Mucosa of rectum (tissue), 2 donors: ENCODE data around the gene CHN2.

Experiments used
- H3K27ac ChIP-seq, 2 donors: one replicate each; pipeline ENCODE4 v1.7.0; 2013; ENCODE audit warnings: inconsistent platforms in 2 of 2, low read depth in 2 of 2, low read length in 2 of 2
- H3K27me3 ChIP-seq, 2 donors: one replicate each; pipeline ENCODE4 v1.7.0; 2013; ENCODE audit warnings: low read length in 2 of 2; ENCODE audit not compliant: control insufficient read depth in 2 of 2, insufficient read depth in 2 of 2
- H3K36me3 ChIP-seq, 2 donors: one replicate each; pipeline ENCODE4 v1.7.0; 2013; ENCODE audit warnings: low read length in 2 of 2; ENCODE audit not compliant: control insufficient read depth in 2 of 2, insufficient read depth in 2 of 2
- H3K4me1 ChIP-seq, 2 donors: one replicate each; pipeline ENCODE4 v1.7.0; 2013; ENCODE audit warnings: low read length in 2 of 2, mild to moderate bottlenecking in 1 of 2; ENCODE audit not compliant: control insufficient read depth in 2 of 2, insufficient read depth in 2 of 2
- H3K4me3 ChIP-seq, 2 donors: one replicate each; pipeline ENCODE4 v1.7.0; 2013; ENCODE audit warnings: low read length in 2 of 2
- H3K9ac ChIP-seq, 2 donors: one replicate each; pipeline ENCODE4 v1.7.0; 2013; ENCODE audit warnings: low read length in 2 of 2, low read depth in 1 of 2, mild to moderate bottlenecking in 1 of 2
- H3K9me3 ChIP-seq, 2 donors: one replicate each; pipeline ENCODE4 v1.7.0; 2013; ENCODE audit warnings: low read length in 2 of 2; ENCODE audit not compliant: control insufficient read depth in 2 of 2
- donor health status: healthy.
- donor health status: Normal muscosa, but diverticular disease.

CHN2 gene

DNA sequence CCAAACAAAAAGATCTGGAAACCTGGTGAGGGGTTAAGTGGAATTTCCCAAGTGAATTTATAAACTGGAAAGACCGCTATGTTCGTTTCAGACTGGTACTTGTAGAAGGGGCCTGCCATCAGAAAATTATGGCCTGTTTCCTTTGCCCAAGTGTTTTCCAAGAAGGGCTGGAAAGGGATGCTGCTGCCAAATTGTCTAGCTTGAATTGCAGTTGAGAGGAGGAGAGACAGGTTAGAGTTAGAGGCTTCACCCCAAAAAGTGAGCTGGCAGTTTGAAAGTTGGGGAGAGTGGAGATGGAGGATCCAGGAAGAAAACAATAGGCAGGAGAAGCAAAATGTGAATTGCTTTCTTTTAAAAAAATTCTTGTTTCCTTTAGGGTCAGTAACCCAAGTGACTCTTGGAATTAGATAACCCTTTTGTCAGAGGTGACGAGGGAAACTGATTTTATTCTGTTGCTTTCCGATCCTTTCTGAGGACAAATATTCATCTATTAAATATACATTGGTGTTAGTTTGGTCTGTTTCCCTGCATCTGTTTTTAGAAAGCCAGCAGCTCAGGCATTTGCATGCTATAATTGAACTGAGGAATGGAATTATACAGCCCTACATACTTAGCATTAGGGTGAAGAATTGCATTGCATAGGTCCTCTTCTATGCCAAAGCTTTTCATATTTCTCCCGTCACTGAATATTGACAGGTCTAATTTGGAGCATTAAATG lies 286.5 kb downstream of the CHN2 start:
- H3K4me1 ChIP-seq = peaks cover 21 to 22% of the 10 kb centered on the region in 2 donors
- no peak overlapping the region for H3K27ac ChIP-seq
- no peak overlapping the region for H3K9ac ChIP-seq

DNA sequence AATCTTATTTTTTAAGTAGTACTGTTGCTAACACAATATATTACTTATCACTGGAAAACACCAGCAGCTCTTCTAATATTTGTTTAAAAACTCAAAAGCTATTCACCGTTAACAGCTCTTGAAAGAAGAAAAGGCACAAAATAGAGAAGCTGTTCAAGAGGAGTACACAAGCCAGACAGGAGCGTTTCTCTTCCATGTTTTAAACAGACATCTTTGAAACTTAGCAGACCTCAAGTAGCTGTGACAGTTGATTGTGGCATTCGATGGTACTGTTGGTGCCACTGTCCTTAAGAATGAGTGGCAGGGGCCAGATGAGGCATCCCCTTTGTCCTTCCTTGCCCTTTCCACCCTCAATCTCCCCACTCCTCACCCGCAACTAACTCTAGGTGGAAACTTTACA lies 287.5 kb downstream of the CHN2 start:
- no peaks in the 10 kb centered on the region for H3K9me3 ChIP-seq
- H3K27me3 ChIP-seq = no peaks in the 10 kb centered on the region
- H3K9ac ChIP-seq = no peak overlapping the region
- H3K27ac ChIP-seq = no peak overlapping the region
- H3K36me3 ChIP-seq = no peaks in the 10 kb centered on the region
- peaks cover 21 to 25% of the 10 kb centered on the region in 2 donors for H3K4me1 ChIP-seq
- H3K4me3 ChIP-seq = no peak overlapping the region

More for the DNA sequence above, 286.5 kb downstream of the CHN2 start:
- no peaks in the 10 kb centered on the region for H3K9me3 ChIP-seq
- no peaks in the 10 kb centered on the region for H3K36me3 ChIP-seq
- H3K27me3 ChIP-seq = no peaks in the 10 kb centered on the region
- H3K4me3 ChIP-seq = no peak overlapping the region

DNA sequence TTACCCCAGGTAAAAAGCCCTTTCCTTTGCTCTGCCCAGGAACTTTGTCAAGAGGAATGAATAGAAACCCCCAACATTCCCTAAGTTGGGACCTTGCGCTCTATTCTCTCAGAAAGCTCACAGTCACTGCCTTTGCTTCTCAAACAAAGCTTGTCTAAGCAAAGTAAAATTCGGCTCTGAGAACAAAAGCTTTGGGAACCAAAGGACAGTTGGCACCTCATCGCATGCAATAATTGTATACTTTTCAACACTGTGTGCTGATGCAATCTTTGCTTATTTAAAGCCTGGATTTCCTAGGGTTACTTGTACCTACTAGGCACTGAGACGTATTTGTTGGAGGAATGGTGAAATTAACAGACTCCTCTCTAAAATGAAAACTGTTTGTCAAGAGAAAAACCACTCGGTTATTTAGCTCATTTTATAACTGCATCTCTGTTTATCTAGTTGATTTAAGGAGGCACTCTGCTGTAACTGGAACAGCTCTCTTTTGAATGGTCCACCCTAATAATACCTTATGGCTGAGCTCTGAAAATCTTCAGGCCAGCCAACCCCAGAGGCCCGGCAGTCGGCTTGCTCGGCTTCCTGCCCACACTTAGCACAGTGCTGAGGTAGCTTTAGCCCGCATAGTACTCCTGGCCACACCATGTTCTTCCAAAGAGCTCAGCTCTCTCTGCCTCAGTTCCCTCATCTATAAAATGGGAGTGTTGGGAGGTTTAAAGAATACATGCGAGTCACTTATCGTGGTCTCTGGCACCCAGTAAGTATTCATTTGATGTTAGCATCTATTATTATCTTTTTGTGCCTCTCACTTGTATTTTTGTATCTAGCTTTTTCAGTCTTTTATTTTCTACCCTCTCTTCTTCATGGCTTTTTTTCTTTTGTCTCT lies 288.9 kb downstream of the CHN2 start:
- no peak overlapping the region for H3K4me3 ChIP-seq
- H3K27me3 ChIP-seq = no peaks in the 10 kb centered on the region
- no peaks in the 10 kb centered on the region for H3K9me3 ChIP-seq
- no peak overlapping the region for H3K9ac ChIP-seq
- no peak overlapping the region for H3K27ac ChIP-seq
- H3K36me3 ChIP-seq = no peaks in the 10 kb centered on the region
- peaks cover 29 to 32% of the 10 kb centered on the region in 2 donors for H3K4me1 ChIP-seq

DNA sequence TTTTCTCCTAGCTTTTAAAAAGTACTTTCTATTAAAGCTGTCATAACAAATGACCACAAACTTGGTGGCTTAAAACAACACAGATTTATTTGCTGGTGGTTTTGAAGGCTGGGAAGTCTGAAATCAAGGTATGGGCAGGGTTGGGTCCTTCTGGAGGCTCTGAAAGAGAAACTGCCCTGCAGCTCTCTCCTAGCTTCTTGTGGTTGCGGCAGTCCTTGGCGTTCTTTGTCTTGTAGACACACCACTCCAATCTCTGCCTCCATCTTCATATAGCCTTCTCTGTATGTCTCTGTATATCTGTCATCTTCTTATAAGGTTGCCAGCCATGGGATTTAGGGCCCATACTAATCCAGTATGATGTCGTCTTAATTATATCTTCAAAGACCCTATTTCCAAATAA lies 289.7 kb downstream of the CHN2 start:
- H3K4me3 ChIP-seq = no peak overlapping the region
- H3K4me1 ChIP-seq = peaks cover 26 to 31% of the 10 kb centered on the region in 2 donors
- H3K36me3 ChIP-seq = no peaks in the 10 kb centered on the region
- H3K9ac ChIP-seq = no peak overlapping the region
- H3K27ac ChIP-seq = no peak overlapping the region
- no peaks in the 10 kb centered on the region for H3K9me3 ChIP-seq
- H3K27me3 ChIP-seq = no peaks in the 10 kb centered on the region

DNA sequence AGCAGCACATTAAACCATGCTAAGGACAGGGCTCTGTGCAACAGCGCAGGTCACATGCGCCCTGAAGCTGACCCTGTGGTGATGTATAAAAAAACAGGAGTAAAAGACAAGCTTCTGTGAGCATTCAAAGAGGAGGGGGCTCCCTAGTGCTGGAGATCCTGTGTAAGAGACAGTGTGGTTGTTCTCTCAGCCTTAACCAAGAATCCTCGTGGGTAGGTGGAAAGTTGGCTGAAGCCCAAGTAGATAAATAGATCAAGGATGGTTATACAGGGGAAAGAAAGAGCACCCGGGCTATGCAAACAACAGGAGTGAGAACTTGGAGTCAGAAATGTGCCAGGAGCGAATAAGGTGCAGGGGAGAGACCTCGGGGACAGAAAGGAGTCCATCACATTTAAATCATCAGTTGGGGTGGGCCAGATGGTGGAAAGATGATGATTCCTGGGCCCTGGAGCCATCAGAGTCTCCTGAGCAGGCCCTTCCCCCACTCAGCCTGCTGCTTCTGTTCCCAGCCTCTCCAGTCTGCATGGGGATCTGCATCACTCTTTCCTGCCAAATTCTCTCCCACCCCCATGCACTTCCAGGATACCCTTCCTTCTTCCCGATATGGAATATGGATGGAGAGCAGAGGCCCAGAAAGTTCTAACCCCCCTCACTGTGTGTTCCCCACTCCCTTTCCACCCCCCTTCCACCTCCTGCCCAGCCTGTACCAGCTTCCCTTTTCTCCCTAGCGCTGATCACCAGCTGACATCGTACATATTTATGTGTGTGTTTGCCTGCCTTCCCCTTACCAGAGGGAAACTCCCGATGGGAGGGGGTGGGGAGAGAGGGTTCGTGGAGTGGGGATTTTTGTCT lies 291.0 kb downstream of the CHN2 start:
- Histone ChIP-seq H3K4me1 (peaks cover 13 to 23% of the 10 kb centered on the region in 2 donors), H3K36me3 (no peaks in the 10 kb centered on the region), H3K4me3 (peak overlapping the region in 1 of 2 donors; percentile 5), H3K27ac (no peak overlapping the region), H3K9me3 (no peaks in the 10 kb centered on the region), H3K9ac (no peak overlapping the region), H3K27me3 (no peaks in the 10 kb centered on the region)

DNA sequence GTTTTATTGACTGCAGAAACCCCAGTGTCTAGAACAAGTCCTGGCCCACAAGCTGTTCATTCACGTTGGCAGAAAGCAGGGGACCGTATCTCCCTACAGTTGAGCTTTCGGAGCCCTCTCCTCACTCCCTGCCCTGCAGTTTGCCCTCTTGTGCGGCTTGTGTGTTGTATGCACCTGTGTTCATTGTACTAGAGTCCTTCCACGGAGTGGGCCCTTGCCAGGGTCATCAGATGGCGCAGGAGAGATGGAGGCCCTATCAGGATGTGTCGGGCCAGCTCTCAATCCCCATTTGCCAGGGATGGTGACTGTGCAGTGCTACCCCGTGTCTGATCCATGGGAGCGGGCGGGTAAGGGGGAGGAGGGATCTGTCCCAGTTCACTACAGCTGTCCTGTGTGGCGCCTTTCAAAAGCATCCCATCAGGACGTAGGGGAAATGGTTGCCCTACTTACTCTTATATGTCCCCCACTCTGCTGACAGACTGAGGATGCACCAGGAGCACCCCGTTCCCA lies 291.7 kb downstream of the CHN2 start:
- peaks cover 12 to 23% of the 10 kb centered on the region in 2 donors for H3K4me1 ChIP-seq
- no peaks in the 10 kb centered on the region for H3K9me3 ChIP-seq
- no peak overlapping the region for H3K27ac ChIP-seq
- no peak overlapping the region for H3K9ac ChIP-seq
- H3K36me3 ChIP-seq = no peaks in the 10 kb centered on the region
- no peak overlapping the region for H3K4me3 ChIP-seq
- H3K27me3 ChIP-seq = no peaks in the 10 kb centered on the region

DNA sequence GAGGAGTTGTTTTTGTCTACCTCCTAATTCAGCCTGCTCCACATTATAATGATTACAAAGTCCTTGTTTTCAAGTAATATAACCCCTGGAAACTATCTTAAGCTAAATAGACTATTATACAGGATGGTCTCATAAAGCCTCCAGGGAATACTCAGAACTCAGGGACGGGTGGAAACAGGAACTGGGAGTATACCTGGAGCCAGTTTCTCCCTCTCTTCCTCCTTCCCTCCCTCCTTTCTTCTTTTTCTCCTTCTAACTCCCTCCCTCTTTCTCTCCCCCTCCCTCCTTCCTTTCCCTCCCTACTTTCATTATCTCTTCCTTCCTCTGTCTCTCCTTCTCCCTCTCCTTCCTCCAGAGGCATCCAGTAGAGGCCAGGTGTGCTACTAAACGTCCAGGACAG lies 292.8 kb downstream of the CHN2 start:
- no peak overlapping the region for H3K4me3 ChIP-seq
- no peaks in the 10 kb centered on the region for H3K36me3 ChIP-seq
- no peaks in the 10 kb centered on the region for H3K9me3 ChIP-seq
- H3K27me3 ChIP-seq = no peaks in the 10 kb centered on the region
- peak overlapping the region; percentile 59 to 75 for H3K27ac ChIP-seq
- no peak overlapping the region for H3K9ac ChIP-seq
- peaks cover 12 to 23% of the 10 kb centered on the region in 2 donors for H3K4me1 ChIP-seq

DNA sequence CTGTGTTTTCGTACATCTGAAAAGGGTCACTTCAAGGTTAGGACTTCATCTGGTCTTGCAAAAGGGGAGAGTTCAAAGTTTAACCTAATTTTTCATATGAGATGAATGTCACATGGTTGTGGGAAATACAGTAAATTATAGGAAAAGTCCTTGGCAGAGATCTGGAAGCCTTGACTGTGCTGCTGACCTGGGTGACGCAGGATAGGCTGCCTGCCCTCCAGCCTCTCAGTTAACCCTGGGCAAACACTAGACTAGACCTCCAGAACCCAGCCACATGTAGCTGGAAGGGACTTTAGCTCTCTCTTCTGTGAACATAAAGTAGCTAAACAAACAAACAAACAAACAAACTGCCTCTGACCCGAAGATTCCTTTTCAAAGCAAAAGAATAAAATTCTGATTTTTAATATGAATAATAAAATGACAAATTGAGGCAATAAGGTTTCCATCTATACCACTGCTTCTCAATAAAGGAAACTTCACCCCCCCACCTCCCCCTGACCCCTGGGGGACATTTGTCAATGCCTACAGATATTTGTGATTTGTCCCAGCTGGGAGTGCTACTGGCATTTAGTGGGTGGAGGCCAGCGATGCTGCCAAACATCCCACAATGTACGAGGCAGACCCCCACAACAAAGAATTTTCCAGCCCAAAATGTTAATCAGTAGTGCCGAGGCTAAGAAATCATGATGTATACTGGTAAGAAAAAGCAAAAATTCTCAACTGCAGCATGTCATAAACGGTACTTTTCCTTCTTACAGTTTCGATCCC lies 293.8 kb downstream of the CHN2 start:
- no peak overlapping the region for H3K9ac ChIP-seq
- no peaks in the 10 kb centered on the region for H3K36me3 ChIP-seq
- no peaks in the 10 kb centered on the region for H3K27me3 ChIP-seq
- peaks cover 12 to 23% of the 10 kb centered on the region in 2 donors for H3K4me1 ChIP-seq
- no peak overlapping the region for H3K4me3 ChIP-seq
- H3K9me3 ChIP-seq = no peaks in the 10 kb centered on the region
- peak overlapping the region in 1 of 2 donors; percentile 75 for H3K27ac ChIP-seq

DNA sequence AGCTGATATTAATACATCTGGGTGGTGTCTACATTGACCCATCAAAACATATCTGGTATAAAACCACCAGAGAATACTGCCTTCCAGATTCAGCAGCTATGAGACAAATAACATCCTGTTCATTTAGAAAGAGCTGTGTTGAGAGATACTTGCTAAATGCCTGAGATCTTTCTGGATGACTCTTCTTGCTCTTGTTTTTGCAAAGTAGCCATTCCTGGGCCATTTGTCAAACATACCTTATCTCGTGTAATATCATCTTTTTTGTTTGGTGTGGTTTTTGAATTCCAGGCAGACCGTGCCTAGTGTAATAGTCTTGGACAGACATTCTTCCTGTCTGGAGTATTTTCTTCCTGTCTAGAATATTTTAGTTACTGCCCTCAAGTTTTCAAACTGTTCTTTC lies 294.4 kb downstream of the CHN2 start:
- Histone ChIP-seq H3K36me3 (no peaks in the 10 kb centered on the region), H3K9me3 (no peaks in the 10 kb centered on the region), H3K27ac (no peak overlapping the region), H3K4me1 (peaks cover 12 to 23% of the 10 kb centered on the region in 2 donors), H3K9ac (no peak overlapping the region), H3K4me3 (no peak overlapping the region), H3K27me3 (no peaks in the 10 kb centered on the region)
